RPMI7951 (cell line): ENCODE data around the gene RBM14. TPM values are rescaled to one million over a fixed set of nuclear protein-coding genes. Genes with fewer than 3 reads are reported as not detected.
"Not testable (repeated sequence)": the region's sequence is repeated elsewhere in the genome, so short reads cannot be mapped to it uniquely, and the experiment has no call there.

Experiments used
- DNase-seq: peaks from one replicate; pipeline ENCODE4 v3.0.0-alpha.2; 2012; ENCODE audit warnings: low read depth
- total RNA-seq: library from RNA; depleted of rRNA; stranded (reverse); fragments of >200 nt; shearing (Covaris generic); gene quantifications from 2 replicates; pipeline ENCODE4 v1.2.3, GENCODE V29; 2014

The RBM14 gene
- total RNA-seq, 1 experiment from 2014 or later: 34.1 TPM

- DNase-seq: no peak
Measured at GRCh38 chr11:66598993-66599392, 17.4 kb upstream of the RBM14 start.

GRCh38 chr11:66600219-66600618 lies 16.2 kb upstream of the RBM14 start:
- DNase-seq: no peak

- no peak for DNase-seq
Measured at GRCh38 chr11:66600631-66601233, 15.7 kb upstream of the RBM14 start.

- no peak for DNase-seq
Measured at GRCh38 chr11:66603072-66603471, 13.4 kb upstream of the RBM14 start.

GRCh38 chr11:66604155-66604554 lies 12.3 kb upstream of the RBM14 start:
- no peak for DNase-seq

- not testable (repeated sequence) for DNase-seq
Measured at GRCh38 chr11:66606608-66607007, 9.8 kb upstream of the RBM14 start.

GRCh38 chr11:66607126-66607834 lies 9.2 kb upstream of the RBM14 start:
- DNase-seq: peak; percentile 88

- DNase-seq: no peak
Measured at GRCh38 chr11:66609721-66610617, 6.5 kb upstream of the RBM14 start.

GRCh38 chr11:66612458-66612857 lies 4.0 kb upstream of the RBM14 start:
- DNase-seq: no peak

- DNase-seq: no peak
Measured at GRCh38 chr11:66614073-66614472, 2.4 kb upstream of the RBM14 start.

- peak; percentile 53 for DNase-seq
Measured at GRCh38 chr11:66617155-66617834, 865 bp downstream of the RBM14 start.

- DNase-seq: peak; percentile 45
Measured at GRCh38 chr11:66619080-66619554, 2.7 kb downstream of the RBM14 start.

- no peak for DNase-seq
Measured at GRCh38 chr11:66624450-66624849, 8.0 kb downstream of the RBM14 start.

- DNase-seq: no peak
Measured at GRCh38 chr11:66625041-66625751, 8.8 kb downstream of the RBM14 start.

GRCh38 chr11:66625752-66626149 lies 9.3 kb downstream of the RBM14 start:
- no peak for DNase-seq

- DNase-seq: no peak
Measured at GRCh38 chr11:66626382-66626781, 10.0 kb downstream of the RBM14 start.

GRCh38 chr11:66626926-66627325 lies 10.5 kb downstream of the RBM14 start:
- DNase-seq: no peak

- no peak for DNase-seq
Measured at GRCh38 chr11:66628061-66628603, 11.7 kb downstream of the RBM14 start.

GRCh38 chr11:66629356-66629755 lies 12.9 kb downstream of the RBM14 start:
- no peak for DNase-seq

GRCh38 chr11:66631883-66632282 lies 15.5 kb downstream of the RBM14 start:
- DNase-seq: no peak

GRCh38 chr11:66632952-66633351 lies 16.5 kb downstream of the RBM14 start:
- no peak for DNase-seq
